ENCODE data around the gene ACAA2.

Gene ACAA2

GRCh38 chr18:49733896-49734585 is 79.3 kb downstream of the ACAA2 start:
- DNase-seq, result no peak

GRCh38 chr18:49733321-49733720 is 80.0 kb downstream of the ACAA2 start:
- no peak for DNase-seq

Measured in NCI-H146 (cell line).